ENCODE data around the gene CCDC70. TPM values are rescaled to one million over a fixed set of nuclear protein-coding genes. Genes with fewer than 3 reads are reported as not detected.

The CCDC70 gene
- total RNA-seq, 1 experiment from 2014 or later = not detected

- ChIA-PET CTCF (interaction anchor here (0.7 to 1.0 kb wide), 2 partner anchors 14 to 15 kb away, joined by 3 to 4 read pairs; partner anchors contain the start of gene TMEM272), POLR2A (no interaction called here)
- Mint-ChIP-seq H3K36me3 (no peaks in the 10 kb centered on the region), H3K9me3 (no peaks in the 10 kb centered on the region), H3K27ac (no peak overlapping the region), H3K4me1 (peaks cover 15% of the 10 kb centered on the region), H3K27me3 (ENCODE audit: low read depth) (peaks cover 4% of the 10 kb centered on the region; the same call in 1 of the 2 replicates), H3K4me3 (no peak overlapping the region)
- DNase-seq (ENCODE audit: low spot score) (no peak), ATAC-seq (no peak)
- no peak for TF ChIP-seq GABPB1 (CRISPR knock-in tag; IDR thresholded peaks at IDR 0.05)
- TF ChIP-seq NR3C1 (CRISPR knock-in tag; conservative IDR thresholded peaks at IDR 0.05; ENCODE audit: low read depth) = no peak
- no peak for TF ChIP-seq ZNF263 (CRISPR knock-in tag; IDR thresholded peaks at IDR 0.05; ENCODE audit: low read depth)
- no peak for TF ChIP-seq NFATC4 (CRISPR knock-in tag; IDR thresholded peaks at IDR 0.05)
- no peak for TF ChIP-seq OVOL2 (CRISPR knock-in tag; IDR thresholded peaks at IDR 0.05; ENCODE audit: borderline replicate concordance)
- TF ChIP-seq SMAD3 (CRISPR knock-in tag; IDR thresholded peaks at IDR 0.05; ENCODE audit: borderline replicate concordance) = no peak
- TF ChIP-seq MLX (CRISPR knock-in tag; IDR thresholded peaks at IDR 0.05) = no peak
- TF ChIP-seq ZNF219 (CRISPR knock-in tag; IDR thresholded peaks at IDR 0.05; ENCODE audit: borderline replicate concordance) = no peak
- TF ChIP-seq AR (CRISPR knock-in tag; IDR thresholded peaks at IDR 0.05) = no peak
- no peak for TF ChIP-seq ETV6 (CRISPR knock-in tag; IDR thresholded peaks at IDR 0.05)
- TF ChIP-seq, protein P1, sequence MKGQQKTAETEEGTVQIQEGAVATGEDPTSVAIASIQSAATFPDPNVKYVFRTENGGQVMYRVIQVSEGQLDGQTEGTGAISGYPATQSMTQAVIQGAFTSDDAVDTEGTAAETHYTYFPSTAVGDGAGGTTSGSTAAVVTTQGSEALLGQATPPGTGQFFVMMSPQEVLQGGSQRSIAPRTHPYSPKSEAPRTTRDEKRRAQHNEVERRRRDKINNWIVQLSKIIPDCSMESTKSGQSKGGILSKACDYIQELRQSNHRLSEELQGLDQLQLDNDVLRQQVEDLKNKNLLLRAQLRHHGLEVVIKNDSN (CRISPR knock-in tag; IDR thresholded peaks at IDR 0.05) = no peak
- TF ChIP-seq HMGA2 (CRISPR knock-in tag; IDR thresholded peaks at IDR 0.05) = no peak
- no peak for TF ChIP-seq PRDM15 (CRISPR knock-in tag; IDR thresholded peaks at IDR 0.05)
- no peak for TF ChIP-seq ERG (CRISPR knock-in tag; IDR thresholded peaks at IDR 0.05)
- TF ChIP-seq ELF4 (CRISPR knock-in tag; IDR thresholded peaks at IDR 0.05; ENCODE audit: low read depth) = no peak
- TF ChIP-seq, protein P2, sequence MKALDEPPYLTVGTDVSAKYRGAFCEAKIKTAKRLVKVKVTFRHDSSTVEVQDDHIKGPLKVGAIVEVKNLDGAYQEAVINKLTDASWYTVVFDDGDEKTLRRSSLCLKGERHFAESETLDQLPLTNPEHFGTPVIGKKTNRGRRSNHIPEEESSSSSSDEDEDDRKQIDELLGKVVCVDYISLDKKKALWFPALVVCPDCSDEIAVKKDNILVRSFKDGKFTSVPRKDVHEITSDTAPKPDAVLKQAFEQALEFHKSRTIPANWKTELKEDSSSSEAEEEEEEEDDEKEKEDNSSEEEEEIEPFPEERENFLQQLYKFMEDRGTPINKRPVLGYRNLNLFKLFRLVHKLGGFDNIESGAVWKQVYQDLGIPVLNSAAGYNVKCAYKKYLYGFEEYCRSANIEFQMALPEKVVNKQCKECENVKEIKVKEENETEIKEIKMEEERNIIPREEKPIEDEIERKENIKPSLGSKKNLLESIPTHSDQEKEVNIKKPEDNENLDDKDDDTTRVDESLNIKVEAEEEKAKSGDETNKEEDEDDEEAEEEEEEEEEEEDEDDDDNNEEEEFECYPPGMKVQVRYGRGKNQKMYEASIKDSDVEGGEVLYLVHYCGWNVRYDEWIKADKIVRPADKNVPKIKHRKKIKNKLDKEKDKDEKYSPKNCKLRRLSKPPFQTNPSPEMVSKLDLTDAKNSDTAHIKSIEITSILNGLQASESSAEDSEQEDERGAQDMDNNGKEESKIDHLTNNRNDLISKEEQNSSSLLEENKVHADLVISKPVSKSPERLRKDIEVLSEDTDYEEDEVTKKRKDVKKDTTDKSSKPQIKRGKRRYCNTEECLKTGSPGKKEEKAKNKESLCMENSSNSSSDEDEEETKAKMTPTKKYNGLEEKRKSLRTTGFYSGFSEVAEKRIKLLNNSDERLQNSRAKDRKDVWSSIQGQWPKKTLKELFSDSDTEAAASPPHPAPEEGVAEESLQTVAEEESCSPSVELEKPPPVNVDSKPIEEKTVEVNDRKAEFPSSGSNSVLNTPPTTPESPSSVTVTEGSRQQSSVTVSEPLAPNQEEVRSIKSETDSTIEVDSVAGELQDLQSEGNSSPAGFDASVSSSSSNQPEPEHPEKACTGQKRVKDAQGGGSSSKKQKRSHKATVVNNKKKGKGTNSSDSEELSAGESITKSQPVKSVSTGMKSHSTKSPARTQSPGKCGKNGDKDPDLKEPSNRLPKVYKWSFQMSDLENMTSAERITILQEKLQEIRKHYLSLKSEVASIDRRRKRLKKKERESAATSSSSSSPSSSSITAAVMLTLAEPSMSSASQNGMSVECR (CRISPR knock-in tag; IDR thresholded peaks at IDR 0.05; ENCODE audit: borderline replicate concordance) = no peak
Measured at GRCh38 chr13:51829568-51829899, 32.2 kb upstream of the CCDC70 start.

Data from WTC11 (cell line).